GM19467 (cell line): ENCODE measurements around the gene BPGM.
"Not testable (repeated sequence)": the region's sequence is repeated elsewhere in the genome, so short reads cannot be mapped to it uniquely, and the experiment has no call there.

Experiments
- ATAC-seq: cut with Tn5 transposase; IDR thresholded peaks from one replicate; pipeline ENCODE4 v1.9.1; 2021; ENCODE audit warnings: mild to moderate bottlenecking, moderate library complexity; ENCODE audit not compliant: unreplicated experiment

Gene BPGM

DNA sequence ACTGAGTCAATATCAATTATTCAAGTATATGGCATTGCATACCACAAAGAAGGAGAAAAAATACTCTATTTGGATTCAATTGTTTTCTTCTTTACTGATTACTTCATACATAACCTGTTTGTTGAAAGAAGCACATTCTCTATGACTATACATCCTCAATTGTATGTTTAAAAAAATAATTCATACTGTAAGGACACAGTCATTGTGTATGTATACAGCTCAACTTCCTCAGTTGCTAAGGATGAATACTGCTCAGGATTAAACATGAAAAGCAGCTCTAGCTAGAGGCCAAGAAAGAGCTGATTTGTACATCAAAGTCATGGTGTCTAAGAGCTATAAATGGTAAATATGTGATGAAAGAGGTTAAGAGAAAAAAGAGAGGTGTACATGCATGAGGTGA, 15.8 kb upstream of the BPGM start:
- ATAC-seq: no peak

DNA sequence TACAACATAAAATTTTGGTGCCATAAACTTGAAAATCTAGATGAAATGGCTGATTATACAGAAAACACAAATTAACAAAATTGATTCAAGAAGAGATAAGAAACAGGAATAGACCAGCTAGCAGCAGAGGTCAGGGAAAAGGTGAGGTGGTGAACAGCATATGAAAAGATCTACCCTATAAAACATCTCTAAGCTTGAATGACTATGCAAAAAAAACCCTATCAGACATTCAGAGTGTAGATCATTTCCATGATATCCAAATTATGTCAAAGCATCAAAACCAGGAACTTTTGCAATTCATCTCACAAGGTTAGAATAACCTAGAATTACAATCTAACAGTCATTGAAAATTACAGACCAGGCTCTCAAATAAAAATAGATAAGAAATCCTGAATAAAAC, 14.6 kb upstream of the BPGM start:
- ATAC-seq: no peak

DNA sequence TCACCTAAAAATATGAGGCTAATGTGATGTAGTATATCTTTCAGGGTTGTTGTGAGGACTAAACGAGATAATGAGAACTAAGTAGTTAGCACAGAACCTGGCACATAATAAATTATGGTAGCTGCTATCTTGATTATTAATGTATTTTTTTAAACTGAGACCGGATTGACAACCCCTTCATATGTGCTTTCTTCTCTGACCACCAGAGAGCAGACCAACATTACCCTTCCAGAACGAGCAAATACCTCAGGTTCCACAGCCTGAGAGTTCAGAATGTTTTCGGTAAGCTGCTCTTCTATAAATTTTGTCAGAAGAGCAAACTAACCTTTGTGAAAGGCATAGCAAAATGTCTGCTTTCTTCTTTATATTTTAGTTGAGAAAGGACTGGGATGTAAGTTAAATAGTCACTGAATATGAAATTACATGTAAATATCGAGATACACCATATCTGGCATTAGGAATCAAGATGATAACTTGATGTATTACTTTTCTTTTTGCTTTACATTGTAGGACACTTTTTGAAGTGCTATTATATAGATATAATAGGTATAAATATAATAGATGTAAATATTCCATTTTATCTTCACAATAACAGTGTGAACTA, 13.6 kb upstream of the BPGM start:
- peak; percentile 42 for ATAC-seq

DNA sequence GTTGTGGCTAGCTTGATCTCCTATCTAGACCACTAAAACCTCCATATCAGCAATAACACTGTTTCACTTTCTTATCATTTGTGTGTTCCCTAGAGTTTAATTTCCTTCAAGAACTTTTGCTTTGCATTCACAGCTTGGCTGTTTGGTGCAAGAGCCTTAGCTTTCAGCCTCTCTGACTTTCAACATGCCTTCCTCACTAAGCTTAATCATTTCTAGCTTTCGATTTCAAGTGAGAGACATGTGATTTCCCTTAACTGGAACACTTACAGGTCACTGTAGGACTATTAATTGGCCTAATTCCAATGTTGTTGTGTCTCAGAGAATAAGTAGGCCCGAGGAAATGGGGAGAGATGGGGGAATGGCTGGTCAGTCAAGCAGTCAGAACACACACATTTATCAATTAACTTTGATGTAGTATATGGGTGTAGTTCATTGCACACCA, 10.6 kb upstream of the BPGM start:
- ATAC-seq: peak; percentile 94

DNA sequence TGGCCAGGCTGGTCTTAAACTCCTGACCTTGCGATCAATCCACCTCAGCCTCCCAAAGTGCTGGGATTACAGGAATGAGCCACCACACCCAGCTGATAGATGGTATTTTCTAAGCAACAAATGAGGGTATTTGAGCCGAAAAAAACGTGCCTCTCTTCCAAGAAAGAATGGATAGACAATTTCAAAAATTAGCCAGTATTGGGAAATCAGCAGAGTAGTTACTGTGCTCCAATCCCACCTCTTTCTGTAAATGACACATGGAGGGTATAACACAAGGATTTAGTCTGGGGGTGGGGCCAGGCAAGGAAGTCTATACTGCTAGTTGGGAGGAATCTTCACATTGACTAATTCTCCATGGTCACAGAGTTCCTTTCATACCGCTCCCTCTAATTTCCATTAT, 9.2 kb upstream of the BPGM start:
- no peak for ATAC-seq

DNA sequence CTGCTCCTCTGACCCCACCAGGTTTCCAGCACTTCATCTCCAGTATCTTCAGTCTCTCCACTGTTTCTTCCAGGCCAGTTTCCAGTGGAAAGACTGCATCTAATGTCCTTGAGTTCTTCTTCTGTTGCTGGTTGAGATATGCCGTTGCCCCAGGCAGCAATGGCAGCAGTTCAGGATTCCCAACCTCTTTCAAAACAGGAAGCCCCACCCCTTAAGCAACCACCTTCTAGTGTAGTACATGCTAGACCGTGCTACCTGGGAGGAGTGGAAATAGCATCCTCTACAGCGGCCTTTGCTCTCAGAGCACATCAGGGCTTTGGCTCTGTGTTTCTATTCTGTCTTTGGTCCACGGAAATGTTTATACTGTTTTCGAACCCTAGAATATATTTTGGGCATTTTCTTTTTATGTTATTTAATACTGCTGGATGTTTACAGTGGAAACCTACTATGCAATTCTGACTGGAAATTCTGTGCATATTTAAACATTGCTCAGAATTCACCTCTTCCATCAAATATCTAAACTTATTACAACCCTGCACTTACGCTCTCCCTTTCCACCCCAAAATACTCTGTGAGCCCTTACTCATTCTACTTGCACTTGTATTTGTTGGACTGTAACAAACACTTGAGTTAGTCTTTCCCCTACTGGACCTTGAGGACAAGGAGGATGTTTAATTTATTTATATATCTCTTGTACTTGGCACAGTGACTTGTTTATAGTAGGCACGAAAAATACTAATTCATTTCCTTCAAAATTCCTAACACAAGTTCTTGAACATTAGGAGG, 8.5 kb upstream of the BPGM start:
- ATAC-seq: no peak

DNA sequence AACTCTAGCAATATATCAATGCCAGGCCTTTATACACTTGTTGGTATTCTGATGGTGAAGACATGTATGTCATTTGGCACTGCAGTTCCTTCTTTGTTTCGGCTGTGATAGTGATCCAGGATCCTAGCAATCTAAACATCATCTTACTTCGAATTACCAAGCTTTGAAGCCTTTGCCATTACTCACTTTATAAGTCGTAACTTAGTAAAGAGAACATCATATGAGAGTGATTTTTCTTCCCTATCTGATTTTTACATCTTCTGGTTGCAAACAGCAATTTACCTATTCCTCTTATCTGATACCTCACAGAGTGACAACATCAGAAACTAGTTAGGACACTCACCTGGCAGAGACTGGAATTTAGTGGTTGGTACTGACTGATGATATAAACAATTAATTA, 7.6 kb upstream of the BPGM start:
- ATAC-seq: no peak

DNA sequence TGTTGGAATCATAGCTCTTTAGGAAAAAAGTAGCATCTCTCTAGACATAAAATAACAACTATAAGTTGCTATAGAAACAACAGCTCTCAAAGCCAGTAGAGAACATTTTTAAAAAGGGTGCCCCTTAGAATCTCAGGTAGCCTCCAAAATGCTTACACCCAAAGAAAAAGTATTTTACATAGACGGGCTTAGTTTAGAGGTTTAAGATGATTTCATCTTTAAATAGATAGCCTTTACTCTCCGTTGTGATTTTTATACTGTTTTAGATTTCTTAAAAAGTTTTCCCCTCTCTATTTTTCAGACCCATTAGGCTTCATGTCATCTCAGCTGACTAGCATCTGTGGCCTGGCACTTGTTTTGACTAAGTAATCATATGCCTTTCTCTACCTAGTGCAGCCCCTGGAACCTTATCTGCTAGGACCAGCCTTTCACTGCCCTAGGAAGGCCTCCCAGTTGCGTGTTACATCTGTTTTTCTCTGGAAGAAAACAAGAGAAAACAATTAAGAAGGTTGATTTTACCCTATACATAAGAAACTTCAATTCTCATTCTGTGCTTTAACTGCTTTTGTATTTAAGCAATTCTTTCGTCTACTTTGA, 6.9 kb upstream of the BPGM start:
- ATAC-seq: no peak

DNA sequence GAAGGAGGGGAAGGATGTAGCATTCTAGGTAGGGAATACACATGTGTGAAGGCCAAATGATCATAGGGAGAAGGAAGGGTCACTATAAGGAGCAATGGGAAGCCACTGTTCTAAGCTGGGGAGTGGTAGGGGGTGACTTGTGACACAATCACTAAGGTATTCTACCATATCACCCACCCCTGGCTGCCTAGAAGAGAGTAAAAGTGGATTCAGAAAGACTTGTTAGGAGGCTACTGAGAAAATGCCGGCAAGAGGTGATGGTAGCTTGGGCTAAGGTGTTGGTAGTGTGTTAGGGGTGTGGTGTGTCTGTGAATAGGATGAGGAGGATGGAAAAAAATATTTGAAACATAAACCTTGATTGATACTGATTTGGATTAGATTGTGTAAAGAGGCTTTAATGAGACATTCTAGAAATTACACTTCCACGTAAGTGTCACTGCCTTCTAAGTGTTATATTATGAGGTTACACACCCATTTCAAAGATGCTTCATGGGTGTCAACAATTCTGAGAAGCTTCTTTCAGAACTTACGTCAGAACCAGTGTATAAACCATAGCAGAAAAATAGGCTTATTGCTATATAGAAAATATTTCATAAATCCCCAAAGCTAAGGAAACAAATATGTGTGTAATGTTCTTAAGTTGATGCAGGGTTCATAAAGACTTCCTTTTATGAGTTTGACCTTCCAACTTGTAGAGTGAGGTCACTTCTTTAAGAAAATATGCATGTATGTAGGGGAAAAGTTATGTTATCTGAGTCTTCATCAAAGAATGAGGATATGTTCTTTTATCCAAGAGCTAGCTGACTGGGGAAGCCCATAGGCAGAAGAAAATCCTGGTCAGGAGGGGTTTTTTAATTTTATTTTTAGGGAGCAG, 5.6 kb upstream of the BPGM start:
- ATAC-seq: no peak

DNA sequence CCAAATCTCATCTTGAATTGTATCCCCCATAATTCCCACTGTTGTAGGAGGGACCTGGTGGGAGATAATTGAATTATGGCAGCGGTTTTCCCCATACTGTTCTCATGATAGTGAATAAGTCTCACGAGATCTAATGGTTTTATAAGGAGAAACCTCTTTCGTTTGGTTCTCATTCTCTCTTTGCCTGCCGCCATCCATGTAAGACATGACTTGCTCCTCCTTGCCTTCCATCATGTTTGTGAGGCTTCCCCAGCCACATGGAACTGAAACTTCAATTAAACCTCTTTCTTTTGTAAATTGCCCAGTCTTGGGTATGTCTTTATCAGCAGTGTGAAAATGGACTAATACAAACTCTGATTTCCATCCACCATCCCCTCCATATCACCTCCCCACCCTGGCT, 4.7 kb upstream of the BPGM start:
- not testable (repeated sequence) for ATAC-seq

DNA sequence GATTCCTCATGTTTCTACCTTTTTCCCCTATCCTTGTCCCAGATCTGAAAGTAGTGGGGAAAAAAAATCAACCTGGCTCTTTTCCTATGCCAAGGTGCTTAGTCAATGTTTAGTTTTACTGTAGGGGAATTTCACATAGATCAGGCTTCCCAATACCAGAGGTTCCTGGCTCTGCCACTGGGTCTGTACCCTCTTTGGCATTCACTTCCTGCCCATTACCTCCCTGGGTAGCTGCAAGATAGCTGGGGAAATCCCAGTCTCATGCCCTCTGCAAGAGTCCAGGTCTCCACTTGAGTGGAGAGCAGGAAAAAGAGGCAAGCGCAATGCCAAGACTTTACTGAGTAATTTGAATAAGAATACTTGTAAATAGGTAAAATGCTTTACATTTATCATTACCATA, 3.5 kb upstream of the BPGM start:
- ATAC-seq: no peak

DNA sequence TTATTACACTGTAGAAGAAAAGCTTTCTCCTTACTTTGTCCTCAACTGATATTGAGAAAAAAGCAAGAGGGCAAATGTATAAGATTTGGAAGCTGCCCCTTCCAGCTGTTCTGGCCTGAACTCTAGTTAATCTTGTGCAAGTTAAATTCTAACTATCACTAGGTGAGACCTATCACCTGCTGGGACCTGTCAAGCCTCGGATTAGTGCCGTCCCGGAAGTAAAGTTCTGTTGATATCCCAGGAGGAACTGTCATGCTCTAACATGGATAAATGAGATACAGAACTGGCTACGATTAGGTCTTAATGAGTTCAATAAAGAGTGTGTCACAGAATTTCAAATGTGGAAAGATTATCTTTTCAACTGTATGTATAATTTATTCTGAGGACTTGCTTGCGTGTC, 1.2 kb upstream of the BPGM start:
- ATAC-seq: no peak

DNA sequence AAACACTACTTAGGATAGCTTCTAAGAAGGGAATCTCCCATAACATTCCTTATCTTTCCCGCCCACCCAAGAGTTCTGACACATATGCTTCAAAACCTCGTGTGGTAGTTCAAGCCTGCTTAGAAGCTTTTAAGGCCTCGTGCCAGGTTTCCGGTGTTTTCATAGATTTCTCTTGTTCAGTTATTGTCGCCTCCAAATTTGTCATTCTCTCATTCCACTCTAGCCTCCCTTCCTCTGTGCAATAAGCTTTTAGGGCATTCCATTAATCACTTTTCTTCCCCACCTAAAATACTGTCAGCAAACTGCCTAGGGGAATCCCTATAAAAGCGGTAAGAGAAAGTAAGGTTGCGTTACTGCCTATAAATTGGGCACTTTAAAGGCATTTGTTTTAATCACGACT, 718 bp upstream of the BPGM start:
- no peak for ATAC-seq

DNA sequence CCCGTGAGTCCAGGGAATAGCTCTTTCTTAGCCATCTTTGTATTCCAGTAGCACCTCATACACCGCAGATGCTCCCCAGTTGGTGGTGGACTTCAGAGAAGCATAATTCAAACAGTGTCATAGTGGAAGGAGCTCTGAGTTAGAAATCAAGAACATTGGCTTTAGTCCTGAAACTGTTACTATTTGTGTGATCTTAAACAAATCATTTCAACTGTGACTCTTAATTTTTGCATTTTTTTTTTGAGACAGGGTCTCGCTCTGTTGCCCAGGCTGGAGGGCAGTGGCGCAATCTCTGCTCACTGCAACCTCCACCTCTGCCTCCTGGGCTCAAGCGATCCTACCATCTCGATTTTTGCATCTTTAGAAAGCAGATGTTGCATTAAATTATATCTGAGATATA, 1.8 kb downstream of the BPGM start:
- ATAC-seq: no peak

DNA sequence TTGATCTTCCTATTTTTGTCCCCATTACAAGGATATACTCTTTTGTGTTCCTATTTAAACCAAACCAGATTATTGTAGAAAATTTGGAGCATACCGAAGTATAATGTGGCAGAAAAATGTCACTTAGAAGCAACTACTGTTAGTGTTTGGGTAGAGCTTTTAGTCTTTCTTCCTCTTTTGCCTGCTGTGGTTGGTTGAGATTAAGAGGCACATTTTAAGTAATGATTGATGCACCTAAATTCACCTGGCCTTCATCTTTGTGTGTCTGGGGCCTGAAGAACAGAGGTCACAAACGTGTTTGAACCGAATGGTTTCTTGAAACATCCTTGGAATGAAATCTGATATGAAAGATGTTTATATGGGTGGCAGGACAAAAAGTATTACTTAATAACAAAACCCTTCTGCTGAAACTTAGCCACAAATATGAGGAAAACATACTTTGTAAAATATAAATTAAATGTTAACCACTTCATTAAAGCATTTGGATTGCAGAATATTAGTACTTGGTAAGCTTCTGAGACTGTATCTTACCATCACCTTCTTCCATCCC, 2.6 kb downstream of the BPGM start:
- no peak for ATAC-seq

DNA sequence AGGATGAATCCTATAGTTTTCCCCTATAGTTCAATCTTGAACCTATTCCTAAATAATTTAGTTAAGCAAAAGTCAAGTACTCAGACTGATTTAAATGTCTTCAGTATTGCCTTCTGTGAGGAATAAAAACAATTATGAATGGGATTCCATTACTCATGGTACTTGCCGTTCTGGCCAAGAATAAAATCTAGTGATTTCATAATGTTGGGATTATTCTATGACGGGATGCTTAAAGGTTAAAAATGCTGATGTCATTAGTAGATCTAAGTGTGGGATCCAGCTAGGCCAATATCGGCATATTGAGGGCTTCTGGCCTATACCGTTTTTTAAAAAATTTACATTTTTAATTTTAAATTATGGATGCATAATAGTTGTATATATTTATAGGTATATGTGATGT, 5.3 kb downstream of the BPGM start:
- no peak for ATAC-seq

DNA sequence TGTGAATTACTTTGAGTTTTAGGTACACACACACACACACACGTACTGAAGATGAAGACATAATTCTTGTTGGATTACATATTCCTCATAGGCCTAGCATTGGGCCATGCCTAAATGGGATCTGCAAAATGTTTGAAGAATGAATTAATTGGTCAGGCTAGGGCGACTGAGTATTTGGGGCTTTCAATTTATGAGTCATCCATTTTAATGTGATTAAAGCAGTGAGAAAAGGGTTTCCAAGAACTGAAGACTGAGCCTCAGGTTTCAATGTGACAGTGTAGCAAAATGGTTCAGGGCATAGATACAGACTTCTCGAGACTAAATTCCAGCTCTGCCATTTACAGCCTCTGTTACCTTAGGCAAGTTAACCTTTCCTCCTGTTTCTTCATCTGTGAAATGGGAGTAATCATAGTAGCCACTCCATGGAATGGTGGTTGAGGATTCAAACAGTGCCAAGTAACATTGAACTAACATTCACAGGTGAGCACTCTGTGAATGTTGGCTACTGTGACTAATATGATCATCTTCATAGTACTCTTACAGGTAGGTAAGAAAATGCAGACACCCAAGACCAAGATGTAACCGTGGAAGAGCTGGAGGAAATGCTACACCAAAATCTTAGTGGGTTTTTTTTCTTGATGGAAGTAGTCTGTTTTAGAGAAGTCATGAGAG, 7.6 kb downstream of the BPGM start:
- no peak for ATAC-seq

DNA sequence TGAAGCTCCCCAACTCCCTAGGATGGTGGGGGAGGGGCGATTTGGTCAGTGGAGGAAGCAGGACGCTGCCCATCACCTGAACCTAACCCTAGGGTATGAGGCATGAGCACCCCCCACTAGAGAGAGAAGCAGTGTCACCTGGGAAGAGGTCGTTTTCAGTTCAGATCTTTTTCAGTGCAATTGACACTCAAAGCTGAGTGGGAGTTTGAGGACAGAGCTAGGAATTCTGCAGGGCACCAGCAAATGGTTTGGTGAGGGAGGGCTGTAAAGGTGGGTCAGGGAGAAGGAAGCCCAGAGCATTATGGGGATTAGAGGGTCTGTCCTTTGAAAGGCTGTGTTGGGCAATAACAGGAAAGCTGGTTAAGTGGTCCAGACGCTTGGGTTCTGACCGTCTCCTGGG, 10.9 kb downstream of the BPGM start:
- ATAC-seq: no peak

DNA sequence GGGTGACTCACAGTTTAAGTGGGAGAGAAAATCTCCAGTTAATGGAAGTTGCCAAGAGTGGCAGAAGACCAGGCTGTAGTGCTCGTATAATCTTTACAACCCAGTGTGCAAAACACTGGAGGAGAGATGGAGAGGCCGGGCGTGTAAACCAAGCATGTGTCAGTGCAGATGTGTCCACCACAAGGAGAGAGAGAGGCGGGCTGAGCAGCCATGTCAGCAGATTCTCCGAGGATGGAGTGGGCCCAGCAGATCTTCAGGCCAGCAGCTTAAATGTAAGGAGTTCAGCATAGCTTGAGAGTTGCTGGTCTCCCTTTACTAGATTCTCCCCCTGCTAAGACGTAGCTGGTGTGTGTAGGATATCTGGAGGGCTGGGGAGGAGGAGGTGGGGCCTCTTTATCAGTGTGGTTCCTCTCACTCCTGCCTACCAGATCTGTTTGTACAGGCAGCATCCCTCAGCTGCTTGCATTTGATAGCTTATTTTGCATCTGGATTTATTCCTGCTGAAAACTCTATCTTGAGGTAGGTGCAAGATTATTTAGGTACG, 13.7 kb downstream of the BPGM start:
- no peak for ATAC-seq

DNA sequence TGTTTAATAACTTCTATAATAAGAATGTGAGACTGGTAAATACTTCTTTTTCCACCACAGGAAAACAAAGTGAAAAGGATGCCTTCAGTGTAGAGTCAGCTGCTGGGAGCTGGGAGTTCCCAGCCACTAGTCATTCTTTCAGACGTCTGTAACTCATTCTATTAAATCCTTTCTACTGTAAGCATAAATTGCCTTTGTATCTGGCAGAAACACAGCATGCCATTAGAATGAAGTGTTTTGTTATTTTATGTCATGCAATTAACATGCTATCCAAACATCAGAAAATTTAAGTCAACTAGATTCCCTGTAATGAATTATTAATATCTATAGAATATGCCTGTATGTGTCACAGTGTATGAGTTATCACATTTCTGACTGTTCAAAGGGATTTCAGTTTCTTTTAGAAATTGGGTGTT, 14.3 kb downstream of the BPGM start:
- no peak for ATAC-seq
